ENCODE results near the gene RPL27. TPM values are rescaled to one million over a fixed set of nuclear protein-coding genes. Genes with fewer than 3 reads are reported as not detected.

The RPL27 gene
- total RNA-seq, 1 donor from 2014 or later, result 738 TPM

- Mint-ChIP-seq H3K9me3 (ENCODE audit: low read depth) (no peaks in the 10 kb centered on the region), H3K4me3 (ENCODE audit: unreplicated experiment) (peak within 1 kb of the TSS; percentile 93), H3K36me3 (ENCODE audit: low read depth) (peaks cover 2% of the 10 kb centered on the region), H3K4me1 (ENCODE audit: low read depth) (peaks cover 22% of the 10 kb centered on the region), H3K27me3 (ENCODE audit: low read depth) (no peaks in the 10 kb centered on the region), H3K27ac (ENCODE audit: unreplicated experiment) (peak within 1 kb of the TSS; percentile 90)
- DNase-seq (ENCODE audit: low spot score), result peak; percentile 95
- TF ChIP-seq CTCF (IDR thresholded peaks at IDR 0.05), result peak; percentile 86
These were observed 26.4 kb downstream of the RPL27 start, which contains the start of gene RND2 for GRCh38 chr17:43024407-43025289. Gene RND2 (plus strand): TSS chr17:43025231. CDS start chr17:43025348, 117 bp downstream.

DNA sequence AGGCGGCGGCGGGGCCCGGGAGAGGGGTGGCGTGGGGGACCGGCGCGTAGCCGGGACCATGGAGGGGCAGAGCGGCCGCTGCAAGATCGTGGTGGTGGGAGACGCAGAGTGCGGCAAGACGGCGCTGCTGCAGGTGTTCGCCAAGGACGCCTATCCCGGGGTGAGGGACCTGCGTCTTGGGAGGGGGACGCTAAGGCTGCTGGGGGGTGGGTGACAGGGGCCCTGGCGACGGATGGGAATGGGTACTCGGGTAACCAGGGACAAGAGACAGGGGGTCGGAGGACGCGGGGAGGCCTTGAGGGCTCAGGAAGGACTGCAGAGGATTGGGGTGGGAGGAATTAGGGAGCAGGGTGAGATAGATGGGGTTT is 27.1 kb downstream of the RPL27 start:
- no peak for DNase-seq (ENCODE audit: low spot score)
- Mint-ChIP-seq H3K36me3 (ENCODE audit: low read depth) (peaks cover 2% of the 10 kb centered on the region), H3K27me3 (ENCODE audit: low read depth) (no peaks in the 10 kb centered on the region), H3K27ac (ENCODE audit: unreplicated experiment) (no peak overlapping the region), H3K9me3 (ENCODE audit: low read depth) (no peaks in the 10 kb centered on the region), H3K4me3 (ENCODE audit: unreplicated experiment) (peak overlapping the region; percentile 67), H3K4me1 (ENCODE audit: low read depth) (peaks cover 16% of the 10 kb centered on the region)
- TF ChIP-seq CTCF (IDR thresholded peaks at IDR 0.05), result no peak

DNA sequence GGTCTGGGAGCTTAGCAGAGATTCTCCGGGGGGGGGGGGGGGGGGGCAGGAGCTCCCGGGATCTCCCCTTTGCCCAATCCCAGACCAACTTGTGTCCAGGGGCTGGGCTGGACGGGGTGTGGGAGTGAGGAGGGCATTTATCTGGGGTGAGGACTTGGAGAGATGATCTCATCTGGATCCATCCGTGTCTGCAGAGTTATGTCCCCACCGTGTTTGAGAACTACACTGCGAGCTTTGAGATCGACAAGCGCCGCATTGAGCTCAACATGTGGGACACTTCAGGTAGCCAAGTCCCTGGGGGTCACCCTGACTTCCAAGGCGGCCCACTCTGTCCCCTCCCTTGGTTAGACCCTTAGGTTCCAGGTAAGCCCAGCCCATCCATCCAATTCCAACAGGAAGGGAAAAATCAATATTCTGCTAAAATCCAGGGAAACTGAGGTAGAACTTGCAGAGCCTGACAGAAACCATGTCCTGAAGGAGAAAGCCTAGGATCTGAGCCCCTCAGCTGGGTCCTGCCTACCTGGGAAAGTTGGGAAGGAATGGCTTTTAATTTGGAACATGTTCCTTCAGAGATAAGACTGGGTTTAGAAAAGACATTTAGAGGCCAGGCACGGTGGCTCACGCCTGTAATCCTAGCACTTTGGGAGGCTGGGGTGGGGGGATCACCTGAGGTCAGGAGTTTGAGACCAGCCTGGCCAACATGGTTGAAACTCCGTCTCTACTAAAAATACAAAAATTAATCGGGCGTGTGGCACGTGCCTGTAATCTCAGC is 27.7 kb downstream of the RPL27 start:
- H3K9me3 Mint-ChIP-seq (ENCODE audit: low read depth), result no peaks in the 10 kb centered on the region
- H3K4me3 Mint-ChIP-seq (ENCODE audit: unreplicated experiment), result peak overlapping the region; percentile 67
- H3K36me3 Mint-ChIP-seq (ENCODE audit: low read depth), result peaks cover 1% of the 10 kb centered on the region
- H3K4me1 Mint-ChIP-seq (ENCODE audit: low read depth), result peaks cover 11% of the 10 kb centered on the region
- H3K27me3 Mint-ChIP-seq (ENCODE audit: low read depth), result no peaks in the 10 kb centered on the region
- no peak for TF ChIP-seq CTCF (IDR thresholded peaks at IDR 0.05)
- no peak for DNase-seq (ENCODE audit: low spot score)
- no peak overlapping the region for H3K27ac Mint-ChIP-seq (ENCODE audit: unreplicated experiment)

- no peak overlapping the region for H3K4me3 Mint-ChIP-seq (ENCODE audit: unreplicated experiment)
- DNase-seq (ENCODE audit: low spot score), result no peak
These were observed 28.4 kb downstream of the RPL27 start for GRCh38 chr17:43026595-43026994.

More at GRCh38 chr17:43026595-43026994, 28.4 kb downstream of the RPL27 start:
- TF ChIP-seq CTCF (IDR thresholded peaks at IDR 0.05), result no peak
- Mint-ChIP-seq H3K9me3 (ENCODE audit: low read depth) (no peaks in the 10 kb centered on the region), H3K27ac (ENCODE audit: unreplicated experiment) (no peak overlapping the region), H3K36me3 (ENCODE audit: low read depth) (no peaks in the 10 kb centered on the region), H3K27me3 (ENCODE audit: low read depth) (no peaks in the 10 kb centered on the region), H3K4me1 (ENCODE audit: low read depth) (peaks cover 8% of the 10 kb centered on the region)

All from chondrocyte (in vitro differentiated cells).